Mesodermal cell (in vitro differentiated cells): Measurements from ENCODE around the gene TRAPPC2L. TPM values are rescaled to one million over a fixed set of nuclear protein-coding genes. Genes with fewer than 3 reads are reported as not detected.
A peak's percentile ranks its signal among the peaks of the same experiment; 100 is the strongest.

ENCODE experiments used
- H3K27ac ChIP-seq: 2 replicates; pipeline ENCODE4 v1.7.0; 2013; ENCODE audit warnings: mild to moderate bottlenecking, low read depth, low read length, moderate library complexity; ENCODE audit not compliant: severe bottlenecking
- H3K36me3 ChIP-seq: 2 replicates; pipeline ENCODE4 v1.7.1; 2013; ENCODE audit warnings: mild to moderate bottlenecking, low read length, moderate library complexity; ENCODE audit not compliant: control insufficient read depth, insufficient read depth
- H3K4me1 ChIP-seq: one replicate; pipeline ENCODE4 v1.7.1; 2013; ENCODE audit warnings: mild to moderate bottlenecking, low read length; ENCODE audit not compliant: insufficient read depth, control insufficient read depth, poor library complexity, severe bottlenecking
- H3K4me3 ChIP-seq: 2 replicates; pipeline ENCODE4 v1.7.0; 2013; ENCODE audit warnings: low read length, control low read depth, mild to moderate bottlenecking; ENCODE audit not compliant: insufficient read depth, poor library complexity, severe bottlenecking; ENCODE audit errors: extremely low read depth
- H3K9me3 ChIP-seq: 2 replicates; pipeline ENCODE4 v1.7.1; 2013; ENCODE audit warnings: mild to moderate bottlenecking, low read length, moderate library complexity; ENCODE audit not compliant: control insufficient read depth
- WGBS, 2 experiments: methylation state at CpG; one replicate each; pipeline ENCODE4 v1.1.5; 2013; ENCODE audit warnings: missing lambda C conversion rate in 2 of 2; ENCODE audit not compliant: insufficient coverage in 2 of 2; 5-methylcytosine and 5-hydroxymethylcytosine counted together
- polyA plus RNA-seq, 2 experiments: library from polyadenylated mRNA; stranded (reverse); fragments of 50-300 nt; gene quantifications; one replicate each; pipeline ENCODE4 v1.2.3, GENCODE V29; 2013

The TRAPPC2L gene, protein sequence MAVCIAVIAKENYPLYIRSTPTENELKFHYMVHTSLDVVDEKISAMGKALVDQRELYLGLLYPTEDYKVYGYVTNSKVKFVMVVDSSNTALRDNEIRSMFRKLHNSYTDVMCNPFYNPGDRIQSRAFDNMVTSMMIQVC
- polyA plus RNA-seq (2013, experiment 1 of 2) = 72.3 TPM
- polyA plus RNA-seq (2013, experiment 2 of 2) = 86.7 TPM

DNA sequence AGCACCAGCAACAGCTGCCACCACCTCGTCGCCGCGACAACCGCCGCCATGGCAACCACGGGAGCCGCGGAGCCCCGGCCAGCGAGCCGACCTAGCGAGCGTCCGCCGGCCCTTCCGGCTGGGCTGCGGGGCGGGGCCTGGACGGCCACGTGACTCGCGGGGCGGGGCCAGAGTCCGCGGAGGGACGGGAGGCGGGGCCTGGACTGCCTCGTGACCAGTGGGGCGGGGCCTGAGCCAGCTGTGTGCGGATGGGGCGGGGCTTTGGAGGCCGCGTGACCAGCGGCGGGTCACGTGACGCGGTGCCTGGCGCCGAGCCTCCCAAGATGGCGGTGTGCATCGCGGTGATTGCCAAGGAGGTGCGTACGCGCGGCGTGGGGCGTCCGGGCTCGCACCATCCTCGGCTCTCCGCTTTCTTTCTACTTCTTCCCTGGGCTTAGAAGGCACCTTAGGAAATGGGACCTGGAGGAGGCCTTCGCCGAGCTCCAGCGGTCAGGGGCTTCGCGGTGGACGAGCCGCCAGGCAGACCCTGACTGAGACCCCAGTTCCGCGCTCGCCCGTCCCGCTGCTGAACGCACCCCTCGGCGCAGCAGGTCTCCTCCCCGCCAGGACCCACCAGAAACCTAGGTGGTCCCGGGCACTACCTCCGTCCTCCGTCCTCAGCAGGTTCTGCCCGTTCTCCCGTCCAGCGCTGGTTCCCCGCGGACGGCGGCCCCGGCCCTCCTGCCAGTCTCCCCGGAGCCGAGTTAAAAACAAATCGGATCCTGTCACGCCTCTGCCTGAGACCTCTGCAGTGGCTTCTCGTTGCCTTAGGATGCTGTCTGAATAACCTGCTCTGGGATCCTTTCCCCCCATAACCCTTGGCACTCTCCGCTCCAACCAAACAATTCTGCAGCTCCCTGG is at the start of gene TRAPPC2L, which contains the start of gene GALNS:
TSS of gene TRAPPC2L (plus strand) at position 300 of the 900 bp plus-strand sequence. CDS start at position 324, 24 bp downstream.
TSS of gene GALNS (minus strand) at position 120 of the 900 bp plus-strand sequence. CDS start at position 50, 70 bp downstream.
- H3K36me3 ChIP-seq = peaks cover 44% of the 10 kb centered on the region
- H3K9me3 ChIP-seq = no peaks in the 10 kb centered on the region
- H3K27ac ChIP-seq = peak within 1 kb of the TSS; percentile 97
- peaks cover 12% of the 10 kb centered on the region for H3K4me1 ChIP-seq
- WGBS, 2 experiments = 0 to 1% methylated on average over 76 to 84 of the region's 87 CpGs
- H3K4me3 ChIP-seq = peak within 1 kb of the TSS; percentile 93

DNA sequence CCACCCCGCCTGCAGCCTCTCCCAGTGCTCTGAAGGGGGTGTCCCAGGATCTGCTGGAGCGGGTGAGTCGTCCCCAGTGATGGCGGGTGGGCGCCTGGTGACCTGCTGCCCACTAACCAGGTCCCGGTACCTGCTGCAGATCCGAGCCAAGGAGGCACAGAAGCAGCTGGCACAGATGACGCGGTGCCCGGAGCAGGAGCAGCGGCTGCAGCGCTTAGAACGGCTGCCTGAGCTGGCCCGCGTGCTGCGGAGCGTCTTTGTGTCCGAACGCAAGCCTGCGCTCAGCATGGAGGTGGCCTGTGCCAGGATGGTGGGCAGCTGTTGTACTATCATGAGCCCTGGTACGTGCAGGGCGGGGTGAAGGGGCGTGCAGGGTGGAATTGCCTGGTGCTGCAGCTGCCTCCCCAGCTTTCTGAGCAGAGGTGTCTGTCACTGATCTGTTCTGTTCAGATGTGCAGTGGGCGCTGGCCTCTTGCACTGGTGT is 49.7 kb upstream of the TRAPPC2L start:
- Histone ChIP-seq H3K36me3 (peaks cover 58% of the 10 kb centered on the region), H3K27ac (no peak overlapping the region)

DNA sequence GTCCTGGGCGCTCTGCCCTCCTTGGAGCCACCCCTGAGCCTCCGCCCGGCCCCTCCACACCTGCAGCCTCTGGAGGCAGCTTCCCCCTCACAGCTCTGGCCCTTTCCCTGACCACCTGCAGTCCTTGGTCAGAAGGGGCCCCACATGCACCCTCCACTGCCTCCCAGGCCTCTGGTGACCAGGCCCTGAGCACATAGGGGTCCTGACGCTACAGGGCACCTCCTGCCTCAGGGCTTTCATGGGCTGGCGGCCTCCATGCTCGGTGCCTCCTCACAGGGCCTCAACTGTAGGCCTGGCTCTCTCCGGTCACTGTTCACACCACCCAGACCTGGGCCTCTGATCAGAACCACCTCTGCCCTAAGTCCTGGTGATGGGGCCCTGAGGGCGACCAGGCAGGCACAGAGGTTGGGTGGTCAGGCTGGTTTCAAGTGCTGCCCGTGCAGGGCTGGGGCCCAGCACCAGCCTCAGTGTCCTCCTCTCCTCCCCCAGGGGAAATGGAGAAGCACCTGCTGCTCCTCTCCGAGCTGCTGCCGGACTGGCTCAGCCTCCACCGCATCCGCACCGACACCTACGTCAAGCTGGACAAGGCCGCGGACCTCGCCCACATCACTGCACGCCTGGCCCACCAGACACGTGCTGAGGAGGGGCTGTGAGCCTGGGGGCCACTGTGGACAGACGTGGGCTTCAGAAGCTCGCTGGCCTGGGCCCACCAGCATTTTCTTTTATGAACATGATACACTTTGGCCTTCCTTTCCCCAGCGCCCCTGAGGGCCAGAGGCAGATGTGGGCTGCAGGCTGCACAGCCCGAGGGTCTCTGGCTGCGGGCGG is 49.1 kb upstream of the TRAPPC2L start:
- H3K9me3 ChIP-seq = no peaks in the 10 kb centered on the region
- H3K27ac ChIP-seq = no peak overlapping the region
- peaks cover 58% of the 10 kb centered on the region for H3K36me3 ChIP-seq
- H3K4me1 ChIP-seq = peaks cover 16% of the 10 kb centered on the region
- 91 to 93% methylated on average over 24 of the region's 26 CpGs for WGBS, 2 experiments
- H3K4me3 ChIP-seq = no peak overlapping the region

More for the DNA sequence above, 49.7 kb upstream of the TRAPPC2L start:
- no peaks in the 10 kb centered on the region for H3K9me3 ChIP-seq
- 95 to 97% methylated on average over 24 of the region's 24 CpGs for WGBS, 2 experiments
- peaks cover 16% of the 10 kb centered on the region for H3K4me1 ChIP-seq
- H3K4me3 ChIP-seq = no peak overlapping the region

DNA sequence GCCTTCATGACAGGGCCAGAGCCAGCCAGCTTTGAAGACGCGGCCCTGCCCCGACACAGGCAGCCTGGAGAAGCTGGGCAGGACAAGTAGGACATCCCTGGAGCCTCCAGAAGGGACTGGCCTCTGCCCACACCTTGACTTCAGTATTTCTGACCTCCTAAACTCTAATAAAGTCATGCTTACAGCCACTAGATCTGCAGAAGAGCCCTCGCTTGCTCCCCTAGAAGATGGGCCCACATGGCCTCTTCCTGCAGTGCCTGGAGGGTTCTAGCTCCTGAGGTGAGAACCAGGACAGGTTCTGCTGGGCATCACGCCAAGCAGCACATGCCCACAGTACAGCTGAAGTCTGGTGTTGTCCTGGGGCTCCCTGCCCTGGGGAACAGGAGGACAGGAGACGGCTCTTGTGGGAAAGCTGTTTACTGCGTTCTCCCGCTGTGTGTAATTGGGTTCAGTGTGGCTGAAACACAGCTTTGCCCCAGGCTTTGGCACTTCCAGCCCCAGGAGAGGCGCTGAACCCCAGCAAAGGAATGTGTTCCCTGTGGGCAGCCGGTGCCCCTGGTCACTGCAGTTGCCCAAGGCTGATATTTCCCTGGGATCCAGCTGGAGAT is 47.8 kb upstream of the TRAPPC2L start:
- 95 to 97% methylated on average over 8 to 10 of the region's 10 CpGs for WGBS, 2 experiments
- H3K27ac ChIP-seq = no peak overlapping the region
- H3K36me3 ChIP-seq = peaks cover 58% of the 10 kb centered on the region
- H3K9me3 ChIP-seq = no peaks in the 10 kb centered on the region
- H3K4me3 ChIP-seq = no peak overlapping the region
- peaks cover 16% of the 10 kb centered on the region for H3K4me1 ChIP-seq

DNA sequence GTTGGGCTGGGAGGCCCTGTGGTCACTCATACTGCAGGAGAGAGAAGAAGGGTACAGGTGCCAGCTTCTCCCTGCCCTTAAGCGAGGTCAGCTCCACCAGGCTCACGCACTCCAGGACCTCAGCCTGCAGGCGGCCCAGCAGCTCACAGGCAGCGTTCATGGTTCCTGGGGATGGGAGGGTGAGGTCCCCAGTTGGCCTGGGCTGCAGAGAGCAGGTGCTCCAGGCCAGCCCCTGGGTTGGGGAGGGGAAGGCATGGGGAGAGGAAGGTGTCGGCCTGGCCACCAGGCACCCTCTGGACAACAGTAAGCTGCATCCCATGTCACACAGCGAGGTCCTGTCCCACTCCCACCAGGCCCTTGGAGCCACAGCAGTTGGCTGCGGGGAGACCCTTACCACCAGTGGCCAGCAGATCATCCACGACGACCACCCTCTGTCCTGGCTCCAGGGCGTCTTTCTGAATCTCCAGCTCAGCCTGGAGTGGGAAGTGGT is 47.2 kb upstream of the TRAPPC2L start:
- 94 to 95% methylated on average over 6 to 8 of the region's 10 CpGs for WGBS, 2 experiments
- no peak overlapping the region for H3K4me3 ChIP-seq
- H3K4me1 ChIP-seq = peaks cover 16% of the 10 kb centered on the region
- no peaks in the 10 kb centered on the region for H3K9me3 ChIP-seq
- peaks cover 58% of the 10 kb centered on the region for H3K36me3 ChIP-seq
- no peak overlapping the region for H3K27ac ChIP-seq

DNA sequence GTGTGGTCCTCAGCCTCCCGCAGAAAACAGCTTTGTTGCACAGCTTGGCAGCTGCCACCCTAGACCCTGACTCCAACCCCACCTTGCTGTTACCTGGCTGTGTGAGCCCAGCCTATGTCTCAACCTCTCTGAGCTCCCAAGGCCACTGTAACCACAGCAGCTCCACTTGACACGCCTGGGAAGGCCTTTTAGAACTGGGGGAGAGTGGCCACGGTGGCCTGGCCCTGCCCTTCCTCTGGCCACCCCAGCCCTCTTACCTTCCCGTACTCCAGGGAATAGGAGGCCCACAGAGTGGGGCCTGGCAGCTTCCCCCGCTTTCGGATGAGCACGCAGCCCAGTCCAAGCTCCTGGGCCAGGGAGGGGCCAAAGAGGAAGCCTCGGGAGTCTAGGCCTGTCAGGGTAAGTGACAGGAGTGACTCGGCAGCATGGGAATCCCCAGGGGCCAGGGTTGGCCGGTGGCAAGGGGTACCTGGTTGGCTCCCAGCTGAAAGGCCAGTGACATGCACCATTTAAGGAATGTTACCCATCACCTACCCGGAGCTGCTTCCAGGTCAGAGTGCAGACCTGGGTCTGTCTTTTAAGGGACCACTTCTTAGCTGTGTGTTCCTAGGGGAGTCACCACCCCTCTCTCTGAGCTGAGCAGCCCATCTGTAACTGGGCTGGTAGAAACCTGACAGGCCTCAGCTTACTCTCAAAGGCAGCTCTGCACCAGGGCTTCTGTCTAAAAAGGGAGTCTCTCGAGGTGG is 46.6 kb upstream of the TRAPPC2L start:
- Histone ChIP-seq H3K4me3 (peak overlapping the region; percentile 64), H3K4me1 (peaks cover 10% of the 10 kb centered on the region), H3K9me3 (no peaks in the 10 kb centered on the region), H3K36me3 (peaks cover 54% of the 10 kb centered on the region), H3K27ac (peak overlapping the region; percentile 96)
- 69 to 78% methylated on average over 9 of the region's 12 CpGs for WGBS, 2 experiments

DNA sequence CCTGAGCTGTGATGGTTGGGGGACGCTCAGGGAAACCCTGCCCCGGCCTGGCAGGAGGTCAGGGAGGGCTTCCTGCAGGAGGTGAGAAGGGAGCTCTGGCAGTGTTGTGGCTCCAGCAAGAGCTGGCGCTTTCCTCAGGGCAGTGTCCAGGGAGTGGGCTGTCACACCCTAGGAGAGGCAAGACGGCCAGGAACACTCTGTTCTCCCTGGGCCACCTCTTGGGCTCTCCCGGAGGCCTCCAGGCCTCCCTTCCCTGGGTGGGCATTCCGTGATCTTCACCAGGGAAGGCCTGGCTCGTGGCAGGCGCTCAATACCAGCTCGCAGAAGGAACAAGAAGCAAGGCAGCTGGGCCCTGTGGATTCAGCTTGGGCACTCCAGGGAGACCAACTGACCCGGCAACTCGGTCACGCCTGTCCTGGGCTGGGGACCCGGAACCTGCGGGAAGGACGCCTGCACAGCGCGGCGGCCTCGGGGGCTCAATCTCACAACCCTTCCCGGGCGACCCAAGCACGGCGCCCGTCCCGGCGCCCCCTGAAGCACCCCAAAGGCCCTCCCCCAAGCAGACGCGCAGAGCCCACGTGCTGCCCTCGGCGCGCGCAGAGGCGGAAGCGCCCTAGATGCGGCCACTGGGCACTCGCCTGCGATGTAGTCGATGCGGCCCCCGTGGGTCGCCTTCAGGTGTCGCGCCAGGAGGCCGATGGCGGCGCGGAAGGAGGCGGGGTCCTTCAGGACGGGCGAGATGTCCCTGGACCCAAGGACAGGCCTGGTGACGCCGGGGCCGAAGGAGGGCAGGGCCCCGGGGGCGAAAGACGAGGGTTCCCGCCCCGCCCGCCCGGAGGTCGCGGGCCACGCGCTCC is 45.8 kb upstream of the TRAPPC2L start:
- Histone ChIP-seq H3K27ac (peak overlapping the region; percentile 96), H3K4me1 (peaks cover 9% of the 10 kb centered on the region), H3K36me3 (peaks cover 46% of the 10 kb centered on the region), H3K4me3 (peak overlapping the region; percentile 64), H3K9me3 (no peaks in the 10 kb centered on the region)
- 3 to 4% methylated on average over 48 to 54 of the region's 65 CpGs for WGBS, 2 experiments

DNA sequence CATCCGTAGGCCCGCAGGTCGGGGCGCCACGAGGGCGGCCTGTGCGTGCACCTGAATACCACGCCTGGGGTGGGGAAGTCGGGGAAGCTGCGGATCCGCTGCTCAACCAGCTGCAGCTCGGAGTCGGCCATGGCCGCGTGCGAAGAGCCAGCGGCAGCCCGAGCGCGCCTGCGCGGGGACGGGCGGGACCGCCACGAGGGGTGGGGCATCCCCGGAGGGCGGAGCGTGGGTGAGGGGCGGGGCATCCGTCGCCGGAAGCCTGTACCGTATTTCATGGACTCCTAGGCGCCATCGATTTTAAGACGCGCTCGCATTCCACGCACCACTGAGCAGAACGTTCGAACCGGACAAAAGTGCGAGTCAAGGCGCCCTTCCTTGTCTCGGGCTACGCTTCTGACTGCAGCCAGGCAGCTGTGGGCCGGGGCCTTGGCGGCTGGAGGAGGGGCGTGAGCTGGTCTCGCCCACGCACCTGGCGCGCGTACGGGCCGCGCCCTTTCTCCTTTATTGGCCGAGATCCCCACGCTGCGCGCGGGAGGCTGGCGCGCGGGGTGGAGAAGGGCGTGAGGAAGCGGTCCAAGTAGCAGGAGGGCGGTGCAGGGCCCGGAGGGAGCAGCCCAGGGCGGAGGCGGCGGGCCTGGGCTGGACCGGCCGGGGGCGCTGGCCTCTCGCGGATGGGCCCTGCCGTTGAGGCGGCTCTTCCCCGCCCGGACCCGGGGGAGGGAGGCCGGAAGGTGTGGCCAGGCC is 45.0 kb upstream of the TRAPPC2L start, which contains the start of gene APRT:
TSS of gene APRT (minus strand) at position 160 of the 744 bp plus-strand sequence. CDS start at position 131, 29 bp downstream.
- 1% methylated on average over 62 to 75 of the region's 84 CpGs for WGBS, 2 experiments
- H3K9me3 ChIP-seq = no peaks in the 10 kb centered on the region
- H3K27ac ChIP-seq = peak within 1 kb of the TSS; percentile 96
- H3K4me1 ChIP-seq = peaks cover 9% of the 10 kb centered on the region
- H3K4me3 ChIP-seq = peak within 1 kb of the TSS; percentile 64
- peaks cover 38% of the 10 kb centered on the region for H3K36me3 ChIP-seq
